ENCODE results near the gene UPF3A. TPM values are rescaled to one million over a fixed set of nuclear protein-coding genes. Genes with fewer than 3 reads are reported as not detected.

UPF3A gene
- total and polyA plus RNA-seq, 2 of the 4 experiments (the other 2 are of a cell fraction), result 11.7 to 51.6 TPM

Small RNA genes lying within 50 kb of the gene (microRNA-seq; reads per million reads assigned to microRNA genes)
- gene MIR4502 (ENCODE audit: insufficient read depth in 1 of 2, insufficient read length in 1 of 2, unreplicated experiment in 1 of 2), result 0 to 3.1 reads per million in 2 experiments
- 0 to 1.1 reads per million in 2 experiments for gene MIR548AR (ENCODE audit: insufficient read depth in 1 of 2, insufficient read length in 1 of 2, unreplicated experiment in 1 of 2)

Small RNA genes lying within 50 kb of the gene (small RNA-seq; reads per million reads assigned to genes)
- gene MIR4502 (0 to 0.04 (median 0) reads per million in 5 experiments), gene MIR548AR (0 to 3.7 (median 0) reads per million in 5 experiments)

Other genes with a start within 250 kb of the UPF3A start
- 21.0 and 22.8 TPM in 2 replicates for gene RASA3, start 149.0 kb upstream of the UPF3A start, total RNA-seq (2012; rRNA removed)
- 31.0 and 31.4 TPM in 2 replicates for gene RASA3, start 149.0 kb upstream of the UPF3A start, polyA plus RNA-seq (2012; rRNA removed)
- gene CFAP97D2, start 102.3 kb upstream of the UPF3A start, total RNA-seq (2012; rRNA removed), result not detected in 2 replicates
- not detected in 2 replicates for gene CFAP97D2, start 102.3 kb upstream of the UPF3A start, polyA plus RNA-seq (2012; rRNA removed)
- gene CDC16, start 46.7 kb upstream of the UPF3A start, total RNA-seq (2012; rRNA removed), result 41.6 and 52.8 TPM in 2 replicates
- gene CDC16, start 46.7 kb upstream of the UPF3A start, polyA plus RNA-seq (2012; rRNA removed), result 56.2 and 66.6 TPM in 2 replicates
- 13.3 and 16.4 TPM in 2 replicates for gene CHAMP1, start 32.9 kb downstream of the UPF3A start, total RNA-seq (2012; rRNA removed)
- gene CHAMP1, start 32.9 kb downstream of the UPF3A start, polyA plus RNA-seq (2012; rRNA removed), result 32.7 and 33.8 TPM in 2 replicates